HK-2 (cell line): ENCODE measurements around the gene HLA-DQA2.
"Not testable (repeated sequence)": the region's sequence is repeated elsewhere in the genome, so short reads cannot be mapped to it uniquely, and the experiment has no call there.

Experiments
- DNase-seq: peaks from one replicate; pipeline ENCODE4 v3.0.0-alpha.2; 2018; ENCODE audit not compliant: unreplicated experiment

The HLA-DQA2 gene

GRCh38 chr6:32779036-32779435, 37.8 kb downstream of the HLA-DQA2 start:
- DNase-seq: no peak

GRCh38 chr6:32782923-32783322, 41.7 kb downstream of the HLA-DQA2 start:
- not testable (repeated sequence) for DNase-seq

- peak; percentile 36 for DNase-seq
Measured at GRCh38 chr6:32785781-32786533, 44.8 kb downstream of the HLA-DQA2 start.

- DNase-seq: no peak
Measured at GRCh38 chr6:32790306-32790705, 49.1 kb downstream of the HLA-DQA2 start.

- DNase-seq: no peak
Measured at GRCh38 chr6:32792901-32793435, 51.8 kb downstream of the HLA-DQA2 start.

GRCh38 chr6:32794510-32794909, 53.3 kb downstream of the HLA-DQA2 start:
- DNase-seq: no peak
